ENCODE results near the gene BRIP1.
"Not testable (repeated sequence)": the region's sequence is repeated elsewhere in the genome, so short reads cannot be mapped to it uniquely, and the experiment has no call there.

Gene BRIP1

DNA sequence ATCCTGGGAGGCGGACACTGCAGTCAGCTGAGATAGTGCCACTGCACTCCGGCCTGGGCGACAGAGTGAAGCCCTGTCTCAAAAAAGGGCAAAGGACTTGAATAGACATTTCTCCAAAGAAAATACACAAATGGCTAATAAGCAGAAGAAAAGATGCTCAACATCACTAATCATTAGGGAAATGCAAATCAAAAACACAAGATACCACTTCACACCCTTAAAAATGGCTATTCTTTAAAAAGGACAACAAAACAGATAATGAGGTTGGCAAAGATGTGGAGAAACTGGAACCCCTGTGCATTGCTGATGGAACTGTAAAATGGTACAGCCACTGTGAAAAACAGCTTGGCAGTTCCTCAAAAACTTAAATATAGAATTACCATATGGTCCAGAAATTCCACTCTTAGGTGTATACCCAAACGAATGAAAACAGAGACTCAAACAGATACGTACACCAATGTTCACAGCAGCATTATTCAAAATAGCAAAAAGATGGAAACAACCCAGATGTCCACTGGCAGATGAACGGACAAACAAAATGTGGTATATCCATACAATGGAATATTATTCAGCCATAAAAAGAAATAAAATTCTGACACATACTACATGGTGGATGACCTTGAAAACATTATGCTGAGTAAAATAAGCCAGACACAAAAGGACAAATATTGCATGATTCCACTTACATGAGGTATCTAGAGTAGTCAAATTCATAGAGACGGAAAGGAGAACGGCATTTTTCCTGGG, 35.5 kb downstream of the BRIP1 start:
- no peak for DNase-seq (ENCODE audit: low spot score)

DNA sequence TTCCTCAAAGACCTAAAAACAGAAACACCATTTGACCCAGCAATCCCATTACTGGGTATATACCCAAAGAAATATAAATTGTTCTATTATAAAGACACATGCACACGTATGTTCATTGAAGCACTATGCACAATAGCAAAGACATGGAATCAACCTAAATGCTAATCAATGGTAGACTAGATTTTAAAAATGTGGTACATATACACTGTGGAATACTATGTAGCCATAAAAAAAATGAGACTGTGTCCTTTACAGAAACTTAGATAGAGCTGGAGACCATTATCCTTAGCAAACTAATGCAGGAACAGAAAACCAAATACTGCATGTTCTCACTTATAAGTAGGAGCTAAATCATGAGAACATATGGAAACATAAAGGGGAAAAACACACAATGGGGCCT, 36.5 kb downstream of the BRIP1 start:
- not testable (repeated sequence) for DNase-seq (ENCODE audit: low spot score)

DNA sequence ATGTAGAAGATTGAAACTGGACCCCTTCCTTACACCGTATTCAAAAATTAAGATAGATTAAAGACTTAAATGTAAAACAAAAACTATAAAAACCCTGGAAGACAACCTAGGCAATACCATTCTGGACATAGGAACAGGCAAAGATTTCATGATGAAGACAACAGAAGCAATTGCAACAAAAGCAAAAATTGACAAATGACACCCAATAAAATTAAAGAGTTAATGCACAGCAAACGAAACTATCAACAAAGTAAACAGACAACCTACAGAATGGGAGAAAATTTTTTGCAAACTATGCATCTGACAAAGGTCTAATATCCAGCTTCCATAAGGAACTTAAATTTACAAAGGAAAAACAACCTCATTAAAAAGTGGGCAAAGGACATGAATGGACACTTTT, 37.1 kb downstream of the BRIP1 start:
- DNase-seq (ENCODE audit: low spot score): not testable (repeated sequence)

DNA sequence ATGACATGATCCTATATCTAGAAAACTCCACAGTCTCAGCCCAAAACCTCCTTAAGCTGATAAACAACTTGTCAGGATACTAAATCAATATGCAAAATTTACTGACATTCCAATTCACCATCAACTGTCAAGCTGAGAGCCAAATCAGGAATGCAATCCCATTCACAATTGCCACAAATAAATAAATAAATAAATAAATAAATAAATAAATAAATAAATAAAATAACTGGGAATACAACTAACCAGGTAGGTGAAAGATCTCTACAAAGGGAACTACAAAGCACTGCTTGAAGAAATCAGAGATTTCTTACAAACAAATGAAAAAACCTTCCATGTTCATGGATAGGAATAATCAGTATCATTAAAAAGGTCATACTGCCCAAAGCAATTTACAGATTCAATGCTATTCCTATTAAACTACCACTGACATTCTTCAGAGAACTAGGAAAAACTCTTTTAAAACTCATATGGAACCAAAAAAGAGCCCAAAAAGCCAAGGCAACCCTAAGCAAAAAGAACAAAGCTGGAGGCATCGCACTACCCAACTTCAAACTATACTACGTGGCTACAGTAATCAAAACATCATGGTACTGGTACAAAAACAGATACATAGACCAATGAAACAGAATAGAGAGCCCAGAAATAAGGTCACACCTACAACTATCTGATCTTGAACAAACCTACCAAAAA, 37.7 kb downstream of the BRIP1 start:
- no peak for DNase-seq (ENCODE audit: low spot score)

DNA sequence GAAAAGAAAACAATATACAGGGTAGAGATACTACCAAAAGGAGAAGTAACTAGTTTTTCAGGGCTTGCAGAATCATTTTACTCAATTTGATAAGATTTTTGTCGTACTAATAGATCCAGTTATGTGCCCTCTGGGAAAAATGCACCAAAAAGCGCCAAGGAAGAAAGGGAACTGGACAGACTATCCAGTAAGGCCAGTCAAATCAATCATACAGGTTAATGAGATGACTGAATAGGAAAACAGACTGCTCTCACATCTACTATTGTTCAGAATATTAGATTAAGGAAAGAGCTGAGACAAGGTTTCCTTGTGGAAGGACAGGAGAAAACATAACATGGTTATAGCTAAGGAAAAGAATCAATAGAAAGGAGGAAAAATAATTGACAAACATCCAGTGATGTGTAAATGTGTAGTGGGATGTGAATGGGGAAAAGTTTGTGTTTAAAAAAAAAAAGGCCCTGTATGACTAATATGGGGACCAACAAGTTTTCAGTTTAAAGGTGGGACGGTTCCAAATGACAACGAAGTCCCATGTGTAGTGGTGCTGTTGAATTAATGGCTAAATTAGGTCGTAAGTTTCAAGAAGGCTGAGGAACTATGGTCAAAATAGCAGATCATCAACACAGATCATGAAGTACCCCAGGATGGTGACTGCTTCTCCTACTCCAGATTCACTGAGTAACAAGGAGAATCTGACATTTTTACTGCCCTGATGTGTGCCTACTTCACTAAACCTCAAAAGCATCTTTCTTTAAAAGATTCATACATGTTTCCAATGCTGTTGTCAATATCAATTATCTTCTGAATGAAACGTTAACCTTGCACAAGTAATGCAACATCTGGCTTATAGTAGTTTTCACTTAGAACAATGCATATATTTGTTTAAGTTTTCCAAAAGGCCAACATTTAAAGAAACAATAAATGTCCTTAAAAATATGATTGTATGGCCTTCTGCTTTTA, 40.7 kb downstream of the BRIP1 start:
- no peak for DNase-seq (ENCODE audit: low spot score)

DNA sequence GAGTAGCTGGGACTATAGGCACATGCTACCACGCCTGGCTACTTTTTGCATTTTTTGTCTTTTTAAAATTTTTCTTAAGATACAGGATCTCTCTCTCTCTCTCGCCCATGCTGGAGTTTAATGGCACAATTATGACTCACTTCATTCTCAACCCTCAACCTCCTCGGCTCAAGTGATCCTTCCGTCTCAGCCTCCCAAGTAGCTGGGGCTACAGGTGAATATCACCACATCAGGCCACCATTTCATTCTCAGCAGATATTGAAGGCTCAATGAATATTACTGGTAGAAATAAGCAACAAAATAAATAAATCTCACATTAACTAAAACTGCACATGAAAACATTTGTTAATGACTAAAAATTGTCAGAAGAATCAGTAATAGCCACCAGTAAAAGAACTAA, 41.7 kb downstream of the BRIP1 start:
- no peak for DNase-seq (ENCODE audit: low spot score)

DNA sequence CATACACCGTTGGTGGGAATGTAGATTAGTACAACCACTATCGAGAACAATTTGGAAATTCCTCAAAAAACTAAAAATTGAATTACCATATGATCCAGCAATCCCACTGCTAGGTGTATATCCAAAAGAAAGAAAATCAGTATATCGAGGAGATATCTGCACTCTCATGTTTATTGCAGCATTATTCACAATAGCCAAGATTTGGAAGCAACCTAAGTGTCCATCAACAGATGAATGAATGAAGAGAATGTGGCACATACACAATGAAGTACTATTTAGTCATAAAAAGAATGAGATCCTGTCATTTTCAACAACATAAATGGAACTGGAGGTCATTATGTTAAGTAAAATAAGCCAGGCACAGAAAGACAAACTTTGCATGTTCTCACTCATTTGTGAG, 44.1 kb downstream of the BRIP1 start:
- not testable (repeated sequence) for DNase-seq (ENCODE audit: low spot score)

DNA sequence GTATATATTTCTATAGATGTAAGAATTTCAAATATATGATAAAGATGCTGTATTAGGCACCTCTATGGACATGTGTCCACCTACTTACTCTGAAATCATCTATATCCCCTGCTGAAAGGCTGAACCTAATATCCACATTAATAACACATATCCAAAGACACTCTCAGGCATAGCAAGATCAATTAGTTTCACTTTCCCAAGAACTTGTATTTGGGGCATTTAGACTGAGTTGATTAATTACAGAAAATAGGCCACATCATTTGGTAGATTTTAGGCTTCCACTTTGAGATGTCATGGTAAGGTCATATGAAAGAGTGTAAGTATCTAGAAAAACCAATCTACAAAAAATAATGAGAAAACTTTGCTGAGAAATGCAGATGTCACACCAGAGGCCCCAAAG, 45.1 kb downstream of the BRIP1 start:
- DNase-seq (ENCODE audit: low spot score): no peak

DNA sequence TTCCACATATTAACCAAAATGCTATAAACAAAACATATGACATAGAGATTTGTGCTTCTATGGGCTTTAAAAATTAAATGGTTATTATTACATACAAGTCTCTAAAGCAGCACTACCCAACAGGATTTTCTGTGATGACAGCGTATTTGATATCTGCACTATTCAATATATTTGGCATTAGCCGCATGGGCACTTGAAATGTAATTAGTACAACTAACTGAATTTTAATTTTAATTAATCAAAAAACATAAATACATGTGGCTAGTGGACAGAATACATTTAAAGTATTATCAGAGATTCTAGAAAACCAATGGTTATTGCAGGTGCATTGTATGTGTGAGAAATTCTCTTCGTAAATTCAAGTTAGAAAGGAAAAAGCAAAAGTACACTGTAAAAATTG, 45.9 kb downstream of the BRIP1 start:
- DNase-seq (ENCODE audit: low spot score): no peak

DNA sequence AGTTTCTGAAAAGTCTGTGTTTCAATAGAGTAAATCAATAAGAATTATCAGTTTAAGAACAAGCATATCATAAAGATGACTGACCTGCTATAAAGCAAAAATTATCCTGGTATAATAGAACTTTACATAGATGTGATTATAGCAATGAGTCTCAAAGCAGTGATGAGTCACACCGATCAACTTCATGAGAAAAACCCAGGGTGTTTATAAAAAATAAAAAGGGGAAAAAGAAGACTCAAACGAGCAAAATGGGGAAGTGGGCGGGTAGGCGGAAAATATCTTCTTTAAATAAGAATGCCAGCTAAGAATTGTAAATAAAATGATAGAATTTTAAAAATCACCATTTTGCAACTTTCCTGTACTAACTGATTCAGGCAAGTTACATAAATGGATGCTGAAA, 46.8 kb downstream of the BRIP1 start:
- DNase-seq (ENCODE audit: low spot score): no peak

DNA sequence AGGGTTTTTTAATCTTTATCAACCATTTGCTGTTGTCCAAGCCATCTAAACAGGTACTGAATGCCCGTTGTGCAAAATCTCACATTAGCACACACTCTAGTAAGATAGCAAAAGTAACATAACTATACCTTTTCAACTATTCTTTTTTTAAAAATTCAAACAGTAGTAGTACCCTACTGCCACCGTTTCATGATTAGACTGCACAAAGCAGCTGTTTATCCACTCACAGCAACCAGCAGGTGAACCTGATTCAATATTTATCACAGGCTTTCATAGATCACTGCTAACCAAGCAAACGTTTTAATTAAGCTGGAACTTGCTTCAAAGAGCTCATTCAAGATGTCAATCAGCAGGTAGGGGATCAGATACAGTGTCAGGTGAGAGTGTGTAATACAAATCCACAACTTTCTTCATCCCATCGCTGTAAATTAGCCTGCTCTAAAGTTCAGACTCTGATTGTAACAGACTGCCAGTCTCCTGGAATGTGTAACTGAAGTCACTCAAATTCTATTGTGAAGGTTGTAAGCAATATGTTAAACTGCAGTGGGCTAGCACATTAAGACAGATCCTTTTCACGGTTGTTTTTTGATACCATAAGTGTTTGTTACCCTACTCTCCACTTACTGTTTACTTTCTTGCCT, 47.3 kb downstream of the BRIP1 start:
- no peak for DNase-seq (ENCODE audit: low spot score)

DNA sequence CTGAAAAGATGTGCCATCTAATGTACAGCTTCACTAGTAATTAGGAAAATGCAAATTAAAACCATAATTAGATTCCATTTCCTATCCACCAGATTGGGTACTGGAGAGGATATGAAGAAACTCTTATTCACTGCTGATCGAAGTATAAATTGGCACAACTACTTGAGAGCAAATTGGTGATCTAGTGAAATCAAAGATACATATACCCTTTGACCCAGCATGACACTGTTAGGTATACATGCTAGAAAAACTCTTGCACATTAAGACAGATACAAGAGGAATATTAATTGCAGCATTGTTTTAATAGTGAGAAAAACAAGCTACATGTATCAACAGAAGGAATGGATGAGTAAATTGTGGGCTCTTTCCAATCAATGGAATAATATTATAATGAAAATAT, 48.8 kb downstream of the BRIP1 start:
- DNase-seq (ENCODE audit: low spot score): no peak

DNA sequence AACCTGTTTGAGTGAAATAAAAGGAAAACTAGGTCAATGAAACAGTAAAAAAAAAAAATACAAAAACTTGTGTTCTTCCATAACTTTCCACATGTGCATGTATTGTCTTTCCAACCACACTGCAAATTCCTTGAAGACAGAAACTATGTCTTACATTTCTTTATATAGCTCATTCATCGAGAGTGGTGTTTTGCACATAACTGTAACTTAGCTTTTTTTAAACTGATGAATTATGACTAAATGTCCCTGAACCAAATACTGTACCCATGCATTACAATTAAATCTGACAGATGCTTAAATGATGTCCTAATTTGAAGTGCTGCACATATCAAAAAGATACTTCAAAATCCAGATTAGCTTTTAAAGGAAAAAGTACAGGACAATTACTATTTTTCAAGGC, 50.1 kb downstream of the BRIP1 start:
- DNase-seq (ENCODE audit: low spot score): no peak

DNA sequence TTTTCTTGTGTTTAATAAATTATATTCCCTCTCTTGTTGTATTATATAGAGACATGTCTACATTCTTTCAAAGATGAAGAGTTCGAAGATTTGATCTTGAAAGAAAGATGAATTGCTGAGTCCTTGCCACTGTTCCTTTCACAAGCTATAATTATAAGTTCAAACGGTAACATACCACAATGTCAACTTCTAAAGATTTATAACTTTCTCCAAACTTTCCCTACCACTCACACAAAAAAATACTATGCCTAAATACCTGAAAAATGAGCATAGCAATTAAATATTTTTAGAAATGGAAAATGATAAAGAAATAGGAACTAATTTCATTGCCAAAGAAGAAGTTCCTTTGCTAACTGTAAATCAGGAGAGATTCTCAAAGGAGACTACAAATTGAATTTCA, 50.6 kb downstream of the BRIP1 start:
- DNase-seq (ENCODE audit: low spot score): no peak

DNA sequence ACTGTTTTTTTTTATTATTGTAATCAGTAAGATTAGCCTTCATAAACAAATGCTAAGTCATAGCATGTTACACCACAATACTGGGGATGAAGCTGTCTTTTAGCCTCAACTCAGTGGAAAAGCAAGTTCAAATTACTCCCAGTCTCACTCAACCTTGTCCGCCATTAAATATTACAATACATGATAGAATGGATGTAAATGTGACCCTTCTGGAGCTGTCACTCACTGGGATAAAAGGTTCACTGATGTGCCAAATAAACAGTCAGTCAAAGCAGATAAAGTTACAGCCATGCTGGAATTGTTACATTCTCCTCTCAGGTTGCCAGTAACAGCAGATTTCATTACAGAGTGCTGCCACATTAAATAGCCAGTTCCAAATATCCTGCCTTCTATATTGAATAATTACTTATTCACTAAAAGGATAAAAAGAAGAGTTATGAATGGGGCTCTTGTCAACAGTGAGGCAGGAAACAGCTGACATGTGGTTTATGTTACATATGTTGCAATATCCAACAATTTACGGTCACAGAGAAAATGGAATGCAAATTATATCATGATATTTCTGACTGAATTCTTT, 53.4 kb downstream of the BRIP1 start:
- peak; percentile 69 for DNase-seq (ENCODE audit: low spot score)

DNA sequence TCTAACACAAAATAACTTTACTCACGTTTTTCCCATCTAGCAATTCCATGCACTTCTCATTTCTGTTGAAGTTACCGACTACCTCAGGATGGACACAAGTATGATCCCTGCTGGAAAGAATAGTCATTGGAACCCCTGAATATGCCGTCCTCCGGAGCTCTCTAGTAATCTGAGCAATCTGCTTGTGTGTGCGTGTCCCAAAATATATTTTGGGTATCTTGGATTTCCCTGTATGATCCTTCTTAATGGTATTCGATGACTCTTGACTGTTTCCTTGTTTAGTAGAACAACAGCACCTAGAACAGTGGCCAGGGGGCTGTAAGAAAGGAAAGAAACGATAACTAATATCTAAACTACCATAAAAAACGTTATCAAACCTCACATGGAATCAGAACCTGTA, 54.9 kb downstream of the BRIP1 start:
- DNase-seq (ENCODE audit: low spot score): no peak

DNA sequence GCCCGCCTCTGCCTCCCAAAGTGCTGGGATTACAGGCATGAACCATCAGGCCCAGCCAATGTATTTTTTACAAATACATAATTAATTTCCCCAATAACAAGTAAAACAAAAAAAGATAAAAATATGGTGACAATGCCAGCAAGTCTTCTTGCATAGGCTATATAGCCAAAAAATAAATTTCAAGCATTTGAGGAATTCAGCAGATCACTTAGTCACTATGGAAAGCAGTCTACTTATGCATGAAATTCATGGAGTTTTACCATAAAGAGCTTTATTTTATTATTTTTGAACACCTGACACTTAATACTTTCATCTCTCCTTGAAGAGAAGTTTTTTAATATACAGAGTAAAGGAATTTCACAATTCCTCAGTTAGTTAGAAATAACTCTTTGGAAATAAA, 56.4 kb downstream of the BRIP1 start:
- DNase-seq (ENCODE audit: low spot score): no peak

DNA sequence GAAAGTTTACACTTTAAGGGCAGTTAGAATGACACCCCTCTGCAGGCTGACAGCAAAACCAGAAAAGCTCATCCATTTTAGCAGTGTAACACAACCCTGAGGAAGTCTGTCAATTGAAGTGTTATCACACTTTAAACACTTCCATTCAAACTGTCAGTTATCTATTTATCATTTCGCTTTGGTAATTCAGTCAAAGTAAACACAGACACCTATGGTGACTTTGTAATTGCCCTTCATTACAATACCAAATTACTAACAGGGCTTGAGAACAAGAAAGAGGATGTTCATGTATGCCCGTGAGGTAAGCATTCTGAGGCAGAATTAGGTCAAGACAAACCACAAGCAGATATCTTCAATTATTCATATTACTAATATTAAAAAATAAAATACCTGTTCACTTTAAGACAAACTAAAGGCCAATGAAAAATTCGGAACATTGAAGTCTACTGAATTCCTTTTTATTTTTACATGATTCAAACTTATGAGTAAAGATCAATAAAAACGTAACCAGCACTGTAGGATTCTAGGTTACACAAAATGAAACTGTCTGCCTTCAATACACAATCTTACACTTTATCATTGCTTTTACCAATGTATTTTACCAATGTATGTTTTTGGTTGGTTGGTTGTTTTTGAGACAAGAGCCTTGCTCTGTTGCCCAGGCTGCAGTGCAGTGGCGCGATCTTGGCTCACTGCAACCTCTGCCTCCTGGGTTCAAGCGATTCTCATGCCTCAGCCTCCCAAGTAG, 57.1 kb downstream of the BRIP1 start:
- no peak for DNase-seq (ENCODE audit: low spot score)

DNA sequence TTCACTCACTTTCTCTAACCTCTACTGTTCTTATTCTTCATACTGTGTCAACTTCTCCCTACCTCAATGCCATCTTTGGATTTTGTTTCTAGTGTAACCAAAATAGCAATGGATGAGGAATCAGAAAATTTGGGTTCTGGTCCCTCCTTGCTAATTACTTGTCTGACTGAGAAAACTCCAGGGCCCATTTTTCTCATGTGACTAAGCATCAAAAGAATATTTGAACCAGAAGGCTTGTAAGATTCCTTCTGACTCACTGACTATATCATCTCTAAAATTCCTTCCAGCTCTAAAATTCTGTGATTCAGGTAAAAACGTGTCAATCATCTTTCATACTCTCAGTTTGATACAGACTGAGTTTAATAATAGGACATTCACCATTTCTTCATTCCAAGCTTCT, 57.9 kb downstream of the BRIP1 start:
- DNase-seq (ENCODE audit: low spot score): no peak

DNA sequence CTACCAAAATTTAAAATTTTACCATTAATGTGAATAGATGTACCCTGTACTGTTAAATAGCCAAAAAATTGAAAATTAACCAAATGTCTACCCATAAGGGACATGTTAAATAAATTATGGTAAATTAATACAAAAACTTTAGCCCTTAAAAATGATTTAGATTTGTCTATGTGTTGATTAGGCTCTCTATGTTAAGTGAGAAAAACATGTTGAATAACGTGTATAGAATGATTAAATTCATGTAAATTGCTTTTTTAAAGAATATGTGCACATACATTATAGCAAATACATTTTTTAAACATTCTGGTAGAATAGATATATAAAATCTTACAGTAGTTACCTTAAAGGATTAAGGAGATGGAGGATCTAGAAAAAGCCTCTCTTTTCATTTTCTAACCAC, 59.5 kb downstream of the BRIP1 start:
- DNase-seq (ENCODE audit: low spot score): no peak

DNA sequence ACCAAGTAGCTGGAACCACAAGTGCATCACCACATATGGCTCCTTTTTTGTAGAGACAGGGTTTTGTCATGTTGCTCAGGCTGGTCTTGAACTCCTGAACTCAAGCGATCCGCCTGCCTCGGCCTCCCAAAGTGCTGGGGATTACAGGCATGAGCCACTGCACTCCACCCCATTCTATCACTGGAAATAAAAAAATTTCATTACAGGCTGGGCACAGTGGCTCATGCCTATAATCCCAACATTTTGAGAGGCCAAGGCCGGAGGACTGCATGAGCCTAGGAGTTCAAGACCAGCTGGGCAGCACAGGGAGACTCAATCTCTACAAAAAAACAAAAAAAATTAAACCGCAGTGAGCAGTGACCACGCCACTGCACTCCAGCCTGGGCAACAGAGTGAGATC, 60.1 kb downstream of the BRIP1 start:
- DNase-seq (ENCODE audit: low spot score): no peak

Measured in COLO829 (cell line).